ENCODE measurements around the gene TBXA2R.
A peak's percentile ranks its signal among the peaks of the same experiment; 100 is the strongest.

TBXA2R gene

DNA sequence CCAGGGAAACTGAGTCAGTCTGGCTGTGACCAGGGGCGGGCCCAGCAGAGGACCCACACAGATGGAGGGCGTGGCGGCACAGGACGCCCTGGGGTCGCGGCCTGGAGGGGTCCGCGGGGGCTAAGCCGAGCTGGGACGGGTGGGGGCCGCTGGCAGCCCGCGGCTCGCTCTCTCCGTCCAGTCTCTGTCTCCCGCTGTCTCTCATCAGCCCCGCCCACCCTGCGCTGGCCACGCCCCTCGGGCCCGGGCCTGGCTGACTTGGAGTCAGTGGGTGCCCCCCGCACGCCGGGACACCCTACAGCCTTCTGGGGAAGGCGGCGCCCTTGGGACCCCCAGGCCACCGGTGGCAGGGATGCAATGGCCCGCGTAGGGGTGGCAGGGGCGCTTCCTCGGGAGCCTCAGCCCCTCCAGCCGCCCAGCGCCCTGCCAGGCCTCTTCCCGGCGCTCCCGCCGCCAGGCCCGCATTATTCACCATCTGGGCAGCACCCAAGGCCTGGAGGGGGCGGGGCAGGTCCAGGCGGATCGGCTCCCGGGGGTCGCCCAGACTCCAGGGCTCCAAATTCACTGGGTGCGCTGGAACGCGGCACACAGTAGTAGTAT lies at the start of gene TBXA2R:
TSS of gene TBXA2R (minus strand) at position 186 of the 600 bp plus-strand sequence. CDS start 6,241 bp downstream, outside the sequence.
- TF ChIP-seq, protein P1, sequence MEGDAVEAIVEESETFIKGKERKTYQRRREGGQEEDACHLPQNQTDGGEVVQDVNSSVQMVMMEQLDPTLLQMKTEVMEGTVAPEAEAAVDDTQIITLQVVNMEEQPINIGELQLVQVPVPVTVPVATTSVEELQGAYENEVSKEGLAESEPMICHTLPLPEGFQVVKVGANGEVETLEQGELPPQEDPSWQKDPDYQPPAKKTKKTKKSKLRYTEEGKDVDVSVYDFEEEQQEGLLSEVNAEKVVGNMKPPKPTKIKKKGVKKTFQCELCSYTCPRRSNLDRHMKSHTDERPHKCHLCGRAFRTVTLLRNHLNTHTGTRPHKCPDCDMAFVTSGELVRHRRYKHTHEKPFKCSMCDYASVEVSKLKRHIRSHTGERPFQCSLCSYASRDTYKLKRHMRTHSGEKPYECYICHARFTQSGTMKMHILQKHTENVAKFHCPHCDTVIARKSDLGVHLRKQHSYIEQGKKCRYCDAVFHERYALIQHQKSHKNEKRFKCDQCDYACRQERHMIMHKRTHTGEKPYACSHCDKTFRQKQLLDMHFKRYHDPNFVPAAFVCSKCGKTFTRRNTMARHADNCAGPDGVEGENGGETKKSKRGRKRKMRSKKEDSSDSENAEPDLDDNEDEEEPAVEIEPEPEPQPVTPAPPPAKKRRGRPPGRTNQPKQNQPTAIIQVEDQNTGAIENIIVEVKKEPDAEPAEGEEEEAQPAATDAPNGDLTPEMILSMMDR (IDR thresholded peaks at IDR 0.05; ENCODE audit: control extremely low read depth, extremely low read depth, low read depth, missing control alignments): no peak
- ChIA-PET POLR2A (interaction anchor here (0.7 kb wide), 1 partner anchor 13 kb away, joined by 3 read pairs; no protein-coding TSS in a partner anchor), CTCF (no interaction called here)
- peak; percentile 84 for DNase-seq (ENCODE audit: extremely low spot score)

DNA sequence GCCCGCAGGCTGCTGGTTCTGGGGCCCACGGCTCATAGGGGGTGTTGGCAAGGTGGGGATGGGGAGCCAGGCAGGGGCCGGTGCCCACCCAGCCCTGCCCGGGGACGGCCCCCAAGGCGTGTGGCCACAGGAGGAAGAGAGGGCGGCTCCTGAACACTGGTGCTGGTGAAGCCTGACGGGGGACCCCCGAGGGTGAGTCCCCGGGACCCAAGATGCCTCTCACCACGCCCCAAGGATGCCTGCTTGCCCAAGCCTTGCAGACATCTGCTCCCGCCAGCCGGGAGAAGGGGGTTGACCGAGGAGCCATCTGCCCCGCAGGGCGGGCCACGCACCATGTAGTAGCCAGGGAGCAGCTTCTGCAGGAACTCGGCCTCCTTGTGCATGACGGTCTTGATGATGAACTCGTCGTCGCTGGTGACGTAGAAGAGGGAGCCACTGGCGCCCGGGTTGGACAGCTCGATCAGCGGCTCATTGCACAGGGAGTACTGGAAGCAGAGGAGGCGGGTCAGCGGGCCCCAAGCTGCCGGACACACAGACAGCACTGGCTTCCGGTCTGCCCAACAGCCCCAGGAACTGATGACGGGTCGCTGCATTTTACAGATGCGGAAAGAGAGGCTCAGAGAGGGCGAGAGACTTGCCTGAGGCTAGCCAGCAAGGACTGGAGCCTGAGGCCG lies 49.5 kb upstream of the TBXA2R start:
- DNase-seq (ENCODE audit: extremely low spot score): no peak
- TF ChIP-seq, protein P1 (IDR thresholded peaks at IDR 0.05; ENCODE audit: control extremely low read depth, extremely low read depth, low read depth, missing control alignments): no peak
- CTCF ChIA-PET: interaction anchor here (1.1 to 2.4 kb wide), 4 partner anchors 8 to 45 kb away, joined by 4 to 17 read pairs (median 4); partner anchors contain the start of gene PIP5K1C
- POLR2A ChIA-PET: no interaction called here

DNA sequence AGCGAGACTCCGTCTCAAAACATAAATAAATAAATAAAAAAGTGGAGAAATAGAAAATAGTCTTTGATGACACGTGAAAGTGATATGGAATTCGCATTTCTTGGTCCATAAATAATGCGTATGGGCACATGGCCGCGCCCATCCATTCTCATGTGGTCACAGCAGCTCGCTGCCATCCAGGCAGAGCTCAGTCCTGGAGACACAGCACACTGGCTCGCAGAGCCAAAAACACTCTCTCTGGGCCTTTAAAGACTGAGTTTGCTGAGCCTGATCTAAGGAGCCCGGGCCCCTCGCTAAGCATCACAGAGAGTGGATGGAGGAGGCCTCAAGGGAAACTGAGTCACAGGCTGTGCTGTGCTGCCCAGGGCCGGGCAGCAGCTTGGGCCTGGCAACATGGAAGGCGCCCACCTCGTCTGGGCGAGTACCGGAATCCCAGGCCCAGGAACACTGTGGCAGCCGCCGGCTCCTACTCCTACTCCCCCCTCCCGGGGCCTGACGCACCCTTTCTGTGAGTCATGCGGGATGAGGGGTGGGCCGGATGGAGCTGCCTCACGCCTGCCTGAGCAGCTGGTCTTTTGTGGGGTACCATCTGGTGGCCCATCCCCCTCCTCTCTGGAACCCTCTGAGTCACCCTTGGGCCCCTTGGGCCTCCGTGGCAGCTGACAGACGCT lies 48.9 kb upstream of the TBXA2R start:
- TF ChIP-seq, protein P1 (IDR thresholded peaks at IDR 0.05; ENCODE audit: control extremely low read depth, extremely low read depth, low read depth, missing control alignments): no peak
- ChIA-PET POLR2A (no interaction called here), CTCF (interaction anchor here (1.1 to 2.4 kb wide), 4 partner anchors 10 to 63 kb away, joined by 3 to 17 read pairs (median 6); no protein-coding TSS in a partner anchor)
- DNase-seq (ENCODE audit: extremely low spot score): no peak

DNA sequence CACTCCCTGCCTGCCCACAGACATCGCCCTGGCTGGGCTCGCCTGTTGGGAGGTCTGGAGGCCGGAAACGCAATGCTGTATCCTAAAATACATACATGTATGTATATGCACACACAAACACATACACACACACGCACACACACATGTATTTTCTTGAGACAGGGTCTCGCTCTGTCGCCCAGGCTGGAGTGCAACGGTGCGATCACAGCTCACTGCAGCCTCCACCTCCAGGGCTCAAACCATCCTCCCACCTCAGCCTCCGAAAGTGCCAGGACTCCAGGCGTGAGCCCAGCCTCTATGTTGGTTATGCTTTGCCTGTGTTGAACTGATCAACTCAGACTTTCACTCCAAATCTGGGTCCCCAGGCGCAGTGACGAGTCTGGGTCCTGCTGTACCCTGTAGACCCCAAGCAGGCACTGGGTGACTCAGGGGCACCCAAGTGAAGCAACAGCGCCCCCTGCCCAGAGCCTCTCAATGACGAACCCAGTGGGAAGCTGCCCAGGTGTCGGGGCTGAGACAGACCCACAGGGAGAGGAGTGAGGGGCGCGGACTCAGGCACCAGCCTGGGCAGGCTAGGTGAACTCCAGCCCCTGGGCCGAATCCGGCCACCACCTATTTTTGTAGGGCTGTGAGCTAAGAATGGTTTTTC lies 47.3 kb upstream of the TBXA2R start:
- POLR2A ChIA-PET: no interaction called here
- no peak for DNase-seq (ENCODE audit: extremely low spot score)

DNA sequence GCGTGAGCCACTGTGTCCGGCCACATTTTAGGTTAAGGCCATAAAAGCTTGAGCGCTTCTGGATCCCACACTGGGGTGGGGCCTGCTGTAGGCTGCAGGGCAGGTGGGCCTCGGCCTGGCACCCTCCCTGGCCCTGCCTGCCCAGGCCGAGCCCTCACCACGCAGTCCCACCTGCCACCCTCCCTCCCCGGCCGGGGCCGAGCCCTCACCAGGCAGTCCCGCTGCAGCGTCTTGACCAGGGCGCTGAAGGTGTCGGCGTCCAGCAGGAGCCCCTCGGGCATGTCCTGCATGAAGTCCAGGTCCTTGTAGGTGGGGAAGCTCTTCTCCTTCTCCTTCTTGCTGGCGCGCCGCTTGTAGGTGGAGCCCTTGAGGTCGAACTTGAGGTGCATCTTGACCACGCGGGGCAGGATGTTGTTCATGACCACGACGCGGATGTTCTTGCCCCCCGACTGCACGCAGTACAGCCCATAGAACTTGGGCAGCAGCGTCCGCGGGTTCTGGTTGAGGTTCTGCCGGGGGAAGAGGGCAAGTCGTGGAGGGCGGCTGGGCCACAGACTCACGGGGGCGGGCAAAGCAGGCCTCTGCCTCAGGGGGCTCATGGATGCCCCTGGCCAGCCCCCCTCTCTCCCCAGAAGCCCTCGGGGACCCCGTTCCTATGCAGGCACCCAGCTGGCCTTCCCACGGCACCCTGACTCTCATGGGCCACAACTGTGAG lies 46.6 kb upstream of the TBXA2R start:
- ChIA-PET POLR2A (no interaction called here), CTCF (interaction anchor here (1.1 to 1.4 kb wide), 2 partner anchors 13 to 168 kb away, joined by 3 to 5 read pairs; no protein-coding TSS in a partner anchor)
- TF ChIP-seq, protein P1 (IDR thresholded peaks at IDR 0.05; ENCODE audit: control extremely low read depth, extremely low read depth, low read depth, missing control alignments): no peak
- no peak for DNase-seq (ENCODE audit: extremely low spot score)

More for the DNA sequence above, 47.3 kb upstream of the TBXA2R start:
- CTCF ChIA-PET: interaction anchor here (1.1 to 1.6 kb wide), 3 partner anchors 12 to 169 kb away, joined by 3 to 7 read pairs (median 5); no protein-coding TSS in a partner anchor
- TF ChIP-seq, protein P1 (IDR thresholded peaks at IDR 0.05; ENCODE audit: control extremely low read depth, extremely low read depth, low read depth, missing control alignments): no peak
